GM23248 (cell line): ENCODE measurements around the gene FBXL2. TPM values are rescaled to one million over a fixed set of nuclear protein-coding genes. Genes with fewer than 3 reads are reported as not detected.
A peak's percentile ranks its signal among the peaks of the same experiment; 100 is the strongest.

Source experiments
- DNase-seq: peaks from one replicate; pipeline ENCODE4 v3.0.0-alpha.2; 2015
- H2AFZ ChIP-seq: fragments of 200-600 bp; sonication (generic); 2 replicates; pipeline ENCODE4 v1.6.1; 2016; ENCODE audit warnings: antibody characterized with exemption
- H3F3A ChIP-seq: fragments of 200-600 bp; sonication (generic); 2 replicates; pipeline ENCODE4 v1.6.1; 2016; ENCODE audit warnings: mild to moderate bottlenecking, antibody characterized with exemption, mixed run types; ENCODE audit not compliant: insufficient read depth
- H3K27ac ChIP-seq: fragments of 200-600 bp; sonication (generic); 2 replicates; pipeline ENCODE4 v1.5.1; 2016; ENCODE audit warnings: mild to moderate bottlenecking
- H3K27me3 ChIP-seq: fragments of 200-600 bp; sonication (generic); replicated peaks from 2 replicates; pipeline ENCODE4 v1.6.1; 2016; ENCODE audit warnings: mild to moderate bottlenecking; ENCODE audit not compliant: insufficient read depth
- H3K36me3 ChIP-seq: fragments of 200-600 bp; sonication (generic); 2 replicates; pipeline ENCODE4 v1.6.1; 2016; ENCODE audit warnings: low read depth, mild to moderate bottlenecking
- H3K4me1 ChIP-seq: fragments of 200-600 bp; sonication (generic); 2 replicates; pipeline ENCODE4 v1.6.1; 2016; ENCODE audit warnings: mild to moderate bottlenecking; ENCODE audit not compliant: insufficient read depth
- H3K4me2 ChIP-seq: fragments of 200-600 bp; sonication (generic); one replicate; pipeline ENCODE4 v1.6.1; 2016; ENCODE audit warnings: mild to moderate bottlenecking; ENCODE audit not compliant: unreplicated experiment
- H3K4me3 ChIP-seq: fragments of 200-600 bp; sonication (generic); 2 replicates; pipeline ENCODE4 v1.5.1; 2016; ENCODE audit warnings: mild to moderate bottlenecking
- H3K79me2 ChIP-seq: fragments of 200-600 bp; sonication (generic); 2 replicates; pipeline ENCODE4 v1.6.1; 2016; ENCODE audit warnings: mild to moderate bottlenecking; ENCODE audit not compliant: insufficient read depth
- H3K9ac ChIP-seq: fragments of 200-600 bp; sonication (generic); 2 replicates; pipeline ENCODE4 v1.6.1; 2016; ENCODE audit warnings: mild to moderate bottlenecking
- H3K9me2 ChIP-seq: fragments of 200-600 bp; sonication (generic); 2 replicates; pipeline ENCODE4 v1.6.1; 2016; ENCODE audit warnings: mixed run types, mild to moderate bottlenecking, moderate library complexity; ENCODE audit not compliant: insufficient read depth
- H3K9me3 ChIP-seq: fragments of 200-600 bp; sonication (generic); one replicate; pipeline ENCODE4 v1.6.1; 2017; ENCODE audit warnings: low read depth
- H4K20me1 ChIP-seq: fragments of 200-600 bp; sonication (generic); 2 replicates; pipeline ENCODE4 v1.6.0; 2016; ENCODE audit not compliant: insufficient read depth
- EZH2 ChIP-seq: fragments of 200-600 bp; sonication (generic); IDR thresholded peaks from 2 replicates; pipeline ENCODE4 v1.6.1; 2018; ENCODE audit warnings: antibody characterized with exemption, mild to moderate bottlenecking; ENCODE audit not compliant: insufficient read depth, poor library complexity, severe bottlenecking
- EZH2phosphoT487 ChIP-seq: fragments of 200-600 bp; sonication (generic); IDR thresholded peaks from 2 replicates; pipeline ENCODE4 v1.6.1; 2018; ENCODE audit warnings: antibody characterized with exemption, moderate library complexity, mild to moderate bottlenecking, low read depth; ENCODE audit not compliant: insufficient read depth
- WGBS, 2 experiments: methylation state at CpG; one replicate each; pipeline ENCODE4 v1.1.6; 2015 to 2017; ENCODE audit warnings: low lambda C conversion rate in 2 of 2, low coverage in 1 of 2; ENCODE audit errors: missing lambda C conversion rate in 2 of 2; 5-methylcytosine and 5-hydroxymethylcytosine counted together
- in situ Hi-C: fragments of 300-500 bp; cut with MboI; formaldehyde crosslinking; loops from 2 replicates; pipeline ENCODE4 v1.15.0; 2020
- polyA plus RNA-seq: library from polyadenylated mRNA; unstranded; fragments of >200 nt; fragmentation: Nextera tagmentation; extraction: Ambion mirVana; gene quantifications from 2 replicates; pipeline ENCODE4 v1.2.1, GENCODE V29; 2016
- total RNA-seq: library from RNA; depleted of rRNA; stranded (reverse); fragments of >200 nt; shearing (Covaris generic); gene quantifications from 2 replicates; pipeline ENCODE4 v1.2.3, GENCODE V29; 2014

The FBXL2 gene
- total and polyA plus RNA-seq, 2 experiments from 2014 or later = 3.2 to 3.4 TPM

GRCh38 chr3:33388374-33389100 lies 111.3 kb downstream of the FBXL2 start:
- Histone ChIP-seq H3K36me3 (peaks cover 38% of the 10 kb centered on the region), H3K9ac (no peak overlapping the region), H3K4me1 (peaks cover 31% of the 10 kb centered on the region), H3K79me2 (no peaks in the 10 kb centered on the region; the same call in 1 of the 2 replicates), H3F3A (peaks cover 22% of the 10 kb centered on the region), H3K4me3 (no peak overlapping the region), H3K27me3 (no peaks in the 10 kb centered on the region), H3K4me2 (no peak overlapping the region), H2AFZ (no peak overlapping the region), H3K9me2 (no peaks in the 10 kb centered on the region), H4K20me1 (no peaks in the 10 kb centered on the region), H3K27ac (no peak overlapping the region), H3K9me3 (no peaks in the 10 kb centered on the region)
- DNase-seq = no peak
- no peak for TF ChIP-seq EZH2phosphoT487
- no peak for TF ChIP-seq EZH2
- 84 to 86% methylated on average over 7 of the region's 7 CpGs for WGBS, 2 experiments
- in situ Hi-C loops = no loop called here

- peaks cover 38% of the 10 kb centered on the region for H3K4me1 ChIP-seq
- H3K4me3 ChIP-seq = no peak overlapping the region
- H3K79me2 ChIP-seq = no peaks in the 10 kb centered on the region; the same call in 1 of the 2 replicates
- no peak for DNase-seq
- H3K27me3 ChIP-seq = no peaks in the 10 kb centered on the region
- H3F3A ChIP-seq = peaks cover 33% of the 10 kb centered on the region
- no peak overlapping the region for H3K9ac ChIP-seq
- in situ Hi-C loops = no loop called here
- H3K9me2 ChIP-seq = no peaks in the 10 kb centered on the region
- H3K4me2 ChIP-seq = no peak overlapping the region
- H3K36me3 ChIP-seq = peaks cover 43% of the 10 kb centered on the region
- H3K27ac ChIP-seq = no peak overlapping the region
- no peaks in the 10 kb centered on the region for H3K9me3 ChIP-seq
- WGBS, 2 experiments = 78 to 82% methylated on average over 4 of the region's 4 CpGs
- H4K20me1 ChIP-seq = no peaks in the 10 kb centered on the region
- TF ChIP-seq EZH2 (no peak), EZH2phosphoT487 (no peak)
- no peak overlapping the region for H2AFZ ChIP-seq
These were observed 112.7 kb downstream of the FBXL2 start for GRCh38 chr3:33389908-33390307.

GRCh38 chr3:33391255-33391995 lies 114.2 kb downstream of the FBXL2 start:
- H3K79me2 ChIP-seq = peaks cover 5% of the 10 kb centered on the region; the same call in 1 of the 2 replicates
- H3K27me3 ChIP-seq = no peaks in the 10 kb centered on the region
- H3K4me1 ChIP-seq = peaks cover 38% of the 10 kb centered on the region
- H3K9me3 ChIP-seq = no peaks in the 10 kb centered on the region
- H4K20me1 ChIP-seq = no peaks in the 10 kb centered on the region
- H3K9me2 ChIP-seq = no peaks in the 10 kb centered on the region
- H3F3A ChIP-seq = peaks cover 38% of the 10 kb centered on the region
- DNase-seq = no peak
- no peak overlapping the region for H3K27ac ChIP-seq
- WGBS, 2 experiments = 92 to 95% methylated on average over 8 of the region's 8 CpGs
- in situ Hi-C loops = no loop called here
- H3K36me3 ChIP-seq = peaks cover 57% of the 10 kb centered on the region
- no peak for TF ChIP-seq EZH2
- TF ChIP-seq EZH2phosphoT487 = no peak
- no peak overlapping the region for H3K9ac ChIP-seq
- H3K4me2 ChIP-seq = no peak overlapping the region
- no peak overlapping the region for H3K4me3 ChIP-seq
- H2AFZ ChIP-seq = no peak overlapping the region

GRCh38 chr3:33392144-33392543 lies 114.9 kb downstream of the FBXL2 start:
- DNase-seq = no peak
- H3K36me3 ChIP-seq = peaks cover 58% of the 10 kb centered on the region
- no peak overlapping the region for H3K9ac ChIP-seq
- H3K4me1 ChIP-seq = peaks cover 38% of the 10 kb centered on the region
- 96 to 99% methylated on average over 4 of the region's 4 CpGs for WGBS, 2 experiments
- no peak for TF ChIP-seq EZH2
- TF ChIP-seq EZH2phosphoT487 = no peak
- H3K4me3 ChIP-seq = no peak overlapping the region
- H3K9me3 ChIP-seq = no peaks in the 10 kb centered on the region
- H2AFZ ChIP-seq = no peak overlapping the region
- in situ Hi-C loops = no loop called here
- no peaks in the 10 kb centered on the region for H4K20me1 ChIP-seq
- peak overlapping the region; percentile 18 for H3K4me2 ChIP-seq
- peaks cover 45% of the 10 kb centered on the region for H3F3A ChIP-seq
- H3K9me2 ChIP-seq = no peaks in the 10 kb centered on the region
- no peaks in the 10 kb centered on the region for H3K27me3 ChIP-seq
- H3K27ac ChIP-seq = peak overlapping the region; percentile 73
- H3K79me2 ChIP-seq = 0 out of 2 replicates have a peak, but pooled peaks cover 5% of the 10 kb centered on the region
